ENCODE measurements around the gene MAP3K4. TPM values are rescaled to one million over a fixed set of nuclear protein-coding genes. Genes with fewer than 3 reads are reported as not detected.

The MAP3K4 gene
- total RNA-seq, 1 experiment from 2014 or later = 37.1 TPM

DNA sequence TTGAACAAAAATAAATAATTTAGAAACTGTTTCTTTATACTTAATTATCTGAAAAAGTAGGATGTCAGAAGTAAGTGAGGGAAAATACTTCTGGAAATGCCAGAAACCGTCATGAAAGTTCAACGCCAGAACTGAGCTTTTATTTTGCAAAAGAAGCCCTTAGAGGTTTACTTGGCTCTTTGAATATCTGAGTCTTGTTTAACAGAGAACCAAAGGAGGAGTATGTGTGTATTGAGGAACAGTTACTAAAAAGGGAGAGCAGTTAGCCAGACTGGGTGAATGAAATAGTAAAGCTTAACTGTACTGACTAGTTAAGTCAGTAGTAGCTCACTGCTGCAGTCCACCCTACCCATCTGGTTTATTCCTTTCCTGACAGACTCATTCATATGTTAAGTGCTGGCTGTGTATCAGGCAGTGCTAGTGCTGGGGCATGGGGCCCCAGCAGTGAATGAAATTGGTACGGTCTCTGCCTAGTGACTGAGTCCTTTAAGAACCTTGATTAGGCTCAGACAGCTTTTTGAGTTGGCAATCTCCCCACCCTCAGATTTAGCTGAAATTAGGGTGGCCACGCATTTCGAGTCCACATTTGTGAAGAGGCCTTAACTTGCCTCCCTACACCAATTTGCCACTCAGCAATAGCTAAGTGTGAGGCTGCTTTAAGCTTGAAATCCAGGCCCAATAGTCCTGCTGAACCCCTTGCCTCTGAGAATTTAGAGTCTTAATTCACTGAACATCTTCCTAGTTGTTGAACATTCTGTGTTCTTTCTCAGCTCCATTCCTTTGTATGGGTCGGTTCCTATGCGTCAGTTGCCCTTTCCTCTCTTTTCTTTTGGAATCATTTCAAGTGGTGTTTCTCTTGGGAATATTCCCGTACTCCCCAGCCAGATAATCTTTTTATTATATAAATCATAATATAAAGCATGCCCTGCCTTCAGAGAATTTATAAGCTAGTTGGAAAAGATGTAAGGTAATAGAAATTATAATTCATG lies 20.2 kb downstream of the MAP3K4 start:
- POLR2A ChIA-PET (ENCODE audit: low non-redundant PET) = no interaction called here
- DNase-seq (ENCODE audit: low spot score) = peak; percentile 28
- H3K27me3 ChIP-seq (replicated peaks; ENCODE audit: insufficient read depth, low read depth, low read length, poor library complexity) = no peaks in the 10 kb centered on the region
- H3K4me1 ChIP-seq (ENCODE audit: insufficient read depth, low read length, poor library complexity, severe bottlenecking) = peaks cover 14% of the 10 kb centered on the region
- peak overlapping the region; percentile 24 for H3K27ac ChIP-seq (ENCODE audit: low read depth, low read length, poor library complexity, severe bottlenecking)
- H3K4me3 ChIP-seq (ENCODE audit: low read depth, low read length, poor library complexity, severe bottlenecking) = no peak overlapping the region
- no TSS peak for BruUV-seq (replicated peaks)
- CTCF ChIA-PET = no interaction called here
- TF ChIP-seq EZH2 (IDR thresholded peaks at IDR 0.05; ENCODE audit: borderline replicate concordance, low read depth, low read length, poor library complexity, severe bottlenecking) = no peak
- TF ChIP-seq, protein P1, sequence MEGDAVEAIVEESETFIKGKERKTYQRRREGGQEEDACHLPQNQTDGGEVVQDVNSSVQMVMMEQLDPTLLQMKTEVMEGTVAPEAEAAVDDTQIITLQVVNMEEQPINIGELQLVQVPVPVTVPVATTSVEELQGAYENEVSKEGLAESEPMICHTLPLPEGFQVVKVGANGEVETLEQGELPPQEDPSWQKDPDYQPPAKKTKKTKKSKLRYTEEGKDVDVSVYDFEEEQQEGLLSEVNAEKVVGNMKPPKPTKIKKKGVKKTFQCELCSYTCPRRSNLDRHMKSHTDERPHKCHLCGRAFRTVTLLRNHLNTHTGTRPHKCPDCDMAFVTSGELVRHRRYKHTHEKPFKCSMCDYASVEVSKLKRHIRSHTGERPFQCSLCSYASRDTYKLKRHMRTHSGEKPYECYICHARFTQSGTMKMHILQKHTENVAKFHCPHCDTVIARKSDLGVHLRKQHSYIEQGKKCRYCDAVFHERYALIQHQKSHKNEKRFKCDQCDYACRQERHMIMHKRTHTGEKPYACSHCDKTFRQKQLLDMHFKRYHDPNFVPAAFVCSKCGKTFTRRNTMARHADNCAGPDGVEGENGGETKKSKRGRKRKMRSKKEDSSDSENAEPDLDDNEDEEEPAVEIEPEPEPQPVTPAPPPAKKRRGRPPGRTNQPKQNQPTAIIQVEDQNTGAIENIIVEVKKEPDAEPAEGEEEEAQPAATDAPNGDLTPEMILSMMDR (conservative IDR thresholded peaks at IDR 0.05; ENCODE audit: low read depth, low read length) = no peak
- H3K9me3 ChIP-seq (ENCODE audit: low read depth, low read length, poor library complexity, severe bottlenecking) = no peaks in the 10 kb centered on the region
- H3K36me3 ChIP-seq (ENCODE audit: insufficient read depth, low read length, poor library complexity, severe bottlenecking) = no peaks in the 10 kb centered on the region
- intact Hi-C loops (cut with micrococcal nuclease; ENCODE audit: unreplicated experiment) = no loop called here

DNA sequence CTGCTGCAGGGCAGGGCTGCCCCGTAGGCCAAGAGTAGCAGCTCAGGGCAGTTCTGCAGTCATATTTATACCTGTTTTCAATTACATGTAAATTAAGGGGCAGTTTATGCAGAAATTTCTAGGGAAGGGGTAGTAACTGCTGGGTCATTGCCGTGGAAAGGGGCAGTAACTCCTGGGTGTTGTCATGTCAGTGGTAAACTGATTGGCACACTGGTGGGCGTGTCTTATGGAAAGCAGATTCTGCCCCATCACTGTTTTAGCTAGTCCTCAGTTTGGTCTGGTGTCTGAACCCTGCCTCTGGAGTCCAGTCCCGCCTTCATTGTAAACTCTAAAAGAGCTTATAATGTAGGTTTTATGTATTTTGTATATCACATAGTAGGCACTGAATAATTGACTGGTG lies 22.1 kb downstream of the MAP3K4 start:
- Histone ChIP-seq H3K4me1 (ENCODE audit: insufficient read depth, low read length, poor library complexity, severe bottlenecking) (peaks cover 14% of the 10 kb centered on the region), H3K36me3 (ENCODE audit: insufficient read depth, low read length, poor library complexity, severe bottlenecking) (no peaks in the 10 kb centered on the region), H3K27ac (ENCODE audit: low read depth, low read length, poor library complexity, severe bottlenecking) (no peak overlapping the region), H3K4me3 (ENCODE audit: low read depth, low read length, poor library complexity, severe bottlenecking) (no peak overlapping the region), H3K9me3 (ENCODE audit: low read depth, low read length, poor library complexity, severe bottlenecking) (no peaks in the 10 kb centered on the region), H3K27me3 (replicated peaks; ENCODE audit: insufficient read depth, low read depth, low read length, poor library complexity) (no peaks in the 10 kb centered on the region)
- no peak for TF ChIP-seq EZH2 (IDR thresholded peaks at IDR 0.05; ENCODE audit: borderline replicate concordance, low read depth, low read length, poor library complexity, severe bottlenecking)
- TF ChIP-seq, protein P1 (conservative IDR thresholded peaks at IDR 0.05; ENCODE audit: low read depth, low read length) = no peak
- CTCF ChIA-PET = no interaction called here
- no peak for DNase-seq (ENCODE audit: low spot score)
- intact Hi-C loops (cut with micrococcal nuclease; ENCODE audit: unreplicated experiment) = no loop called here
- BruUV-seq (replicated peaks) = no TSS peak
- POLR2A ChIA-PET (ENCODE audit: low non-redundant PET) = no interaction called here

GRCh38 chr6:161017766-161018564 lies 26.4 kb downstream of the MAP3K4 start:
- no peaks in the 10 kb centered on the region for H3K4me1 ChIP-seq (ENCODE audit: insufficient read depth, low read length, poor library complexity, severe bottlenecking)
- POLR2A ChIA-PET (ENCODE audit: low non-redundant PET) = no interaction called here
- TF ChIP-seq, protein P1 (conservative IDR thresholded peaks at IDR 0.05; ENCODE audit: low read depth, low read length) = no peak
- no peak for TF ChIP-seq EZH2 (IDR thresholded peaks at IDR 0.05; ENCODE audit: borderline replicate concordance, low read depth, low read length, poor library complexity, severe bottlenecking)
- intact Hi-C loops (cut with micrococcal nuclease; ENCODE audit: unreplicated experiment) = no loop called here
- no peak overlapping the region for H3K27ac ChIP-seq (ENCODE audit: low read depth, low read length, poor library complexity, severe bottlenecking)
- no peaks in the 10 kb centered on the region for H3K27me3 ChIP-seq (replicated peaks; ENCODE audit: insufficient read depth, low read depth, low read length, poor library complexity)
- no peak overlapping the region for H3K4me3 ChIP-seq (ENCODE audit: low read depth, low read length, poor library complexity, severe bottlenecking)
- H3K9me3 ChIP-seq (ENCODE audit: low read depth, low read length, poor library complexity, severe bottlenecking) = no peaks in the 10 kb centered on the region
- CTCF ChIA-PET = no interaction called here
- no peak for DNase-seq (ENCODE audit: low spot score)
- no TSS peak for BruUV-seq (replicated peaks)
- no peaks in the 10 kb centered on the region for H3K36me3 ChIP-seq (ENCODE audit: insufficient read depth, low read length, poor library complexity, severe bottlenecking)

All from A673 (cell line).